ENCODE data around the gene ASB12.

DNA sequence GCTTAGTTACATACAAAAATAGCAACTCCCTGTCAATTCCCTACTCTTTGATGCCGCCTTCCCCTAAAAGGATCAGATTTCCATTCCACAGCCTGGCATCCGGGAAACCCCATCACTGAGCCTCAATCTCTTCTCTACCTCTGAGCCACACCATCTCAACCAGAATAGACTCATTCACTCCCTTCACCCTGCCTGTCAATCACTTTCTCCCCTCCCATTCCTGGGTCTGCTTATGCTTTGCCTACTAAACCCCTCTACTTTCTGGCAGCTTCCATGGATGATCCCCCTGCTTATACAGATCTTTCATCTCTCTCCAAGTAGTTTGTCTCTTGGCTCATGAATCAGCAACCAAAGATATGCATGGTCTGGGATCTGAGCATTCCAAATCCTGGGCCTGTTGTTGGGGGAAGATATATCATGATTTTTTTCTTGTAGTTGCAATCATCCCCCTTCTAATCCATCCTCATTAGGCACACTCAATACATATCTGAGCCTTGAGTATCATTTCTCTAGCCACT is 27.5 kb downstream of the ASB12 start:
- TF ChIP-seq POLR2A (IDR thresholded peaks at IDR 0.05; ENCODE audit: low read depth, low read length) (no peak), TAF1 (IDR thresholded peaks at IDR 0.05; ENCODE audit: borderline replicate concordance, low read depth, low read length) (no peak)

Measured in GM12892 (cell line).